Ovary (tissue), 3 donors: ENCODE data around the gene SETD7.

Source experiments
- EP300 ChIP-seq: sonication (generic); formaldehyde crosslinking; IDR thresholded peaks from one replicate; pipeline ENCODE4 v1.6.1; 2017; ENCODE audit warnings: antibody characterized with exemption
- POLR2A ChIP-seq: fragments of 450-650 bp; IDR thresholded peaks from one replicate; pipeline ENCODE4 v1.6.1; 2017; ENCODE audit warnings: antibody characterized with exemption, mild to moderate bottlenecking, moderate library complexity
- TF ChIP-seq, protein P1 (sequence below), 3 donors: fragments of 450-650 bp in 2 of 3; fragments of 200-600 bp in 1 of 3; IDR thresholded peaks; one replicate each; pipeline versions ENCODE4 v1.5.1 to v1.8.0; 2016 to 2022; ENCODE audit warnings: antibody characterized with exemption in 3 of 3, mild to moderate bottlenecking in 1 of 3
- donor health status: DM: no; HTN: no; CAD: no.

DNA sequence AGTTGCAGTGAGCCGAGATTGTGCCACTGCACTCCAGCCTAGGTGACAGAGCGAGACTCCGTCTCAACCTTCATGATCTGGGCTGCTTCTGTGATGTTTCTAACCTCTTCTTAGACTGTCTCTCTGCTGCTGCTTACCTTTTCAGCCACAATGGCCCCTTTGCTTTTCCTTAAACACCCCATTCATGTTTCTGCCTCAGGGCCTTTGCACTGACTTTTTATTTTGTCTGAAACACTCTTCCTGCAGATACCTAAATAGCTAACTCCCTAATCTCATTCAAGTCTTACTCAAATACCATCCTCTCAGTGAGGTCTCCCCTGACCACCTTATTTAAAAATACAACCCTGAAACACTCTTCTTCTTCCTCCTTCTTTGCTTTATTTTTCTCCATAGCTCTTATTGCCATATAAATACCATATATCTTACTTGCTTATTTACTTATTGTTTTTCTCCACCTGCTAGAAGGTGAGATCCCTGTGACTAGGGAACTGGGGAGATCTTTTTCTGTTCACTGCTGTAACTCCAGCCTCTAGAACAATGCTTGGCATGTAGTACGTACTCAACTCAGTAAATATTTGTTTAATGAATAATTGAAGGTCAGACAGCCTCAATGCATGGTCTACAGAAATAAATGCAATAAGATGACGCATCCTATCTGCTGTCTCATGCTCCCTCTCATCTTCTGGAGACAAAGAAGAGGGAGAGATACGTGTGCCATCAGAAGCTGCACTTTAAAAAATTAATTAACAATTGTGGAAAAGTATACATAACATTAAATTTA, 43.8 kb upstream of the SETD7 start:
- TF ChIP-seq, protein P1, sequence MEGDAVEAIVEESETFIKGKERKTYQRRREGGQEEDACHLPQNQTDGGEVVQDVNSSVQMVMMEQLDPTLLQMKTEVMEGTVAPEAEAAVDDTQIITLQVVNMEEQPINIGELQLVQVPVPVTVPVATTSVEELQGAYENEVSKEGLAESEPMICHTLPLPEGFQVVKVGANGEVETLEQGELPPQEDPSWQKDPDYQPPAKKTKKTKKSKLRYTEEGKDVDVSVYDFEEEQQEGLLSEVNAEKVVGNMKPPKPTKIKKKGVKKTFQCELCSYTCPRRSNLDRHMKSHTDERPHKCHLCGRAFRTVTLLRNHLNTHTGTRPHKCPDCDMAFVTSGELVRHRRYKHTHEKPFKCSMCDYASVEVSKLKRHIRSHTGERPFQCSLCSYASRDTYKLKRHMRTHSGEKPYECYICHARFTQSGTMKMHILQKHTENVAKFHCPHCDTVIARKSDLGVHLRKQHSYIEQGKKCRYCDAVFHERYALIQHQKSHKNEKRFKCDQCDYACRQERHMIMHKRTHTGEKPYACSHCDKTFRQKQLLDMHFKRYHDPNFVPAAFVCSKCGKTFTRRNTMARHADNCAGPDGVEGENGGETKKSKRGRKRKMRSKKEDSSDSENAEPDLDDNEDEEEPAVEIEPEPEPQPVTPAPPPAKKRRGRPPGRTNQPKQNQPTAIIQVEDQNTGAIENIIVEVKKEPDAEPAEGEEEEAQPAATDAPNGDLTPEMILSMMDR (IDR thresholded peaks at IDR 0.05) = no peak
- TF ChIP-seq POLR2A (no peak), EP300 (no peak)
